ENCODE data around the gene DPH5. TPM values are rescaled to one million over a fixed set of nuclear protein-coding genes. Genes with fewer than 3 reads are reported as not detected.

DPH5 gene
- total and polyA plus RNA-seq, 10 of the 15 experiments (the other 5 are each of a cell fraction or from before 2014, with no cell fraction given) = 44.1 to 95.7 (median 66.4) TPM

DNA sequence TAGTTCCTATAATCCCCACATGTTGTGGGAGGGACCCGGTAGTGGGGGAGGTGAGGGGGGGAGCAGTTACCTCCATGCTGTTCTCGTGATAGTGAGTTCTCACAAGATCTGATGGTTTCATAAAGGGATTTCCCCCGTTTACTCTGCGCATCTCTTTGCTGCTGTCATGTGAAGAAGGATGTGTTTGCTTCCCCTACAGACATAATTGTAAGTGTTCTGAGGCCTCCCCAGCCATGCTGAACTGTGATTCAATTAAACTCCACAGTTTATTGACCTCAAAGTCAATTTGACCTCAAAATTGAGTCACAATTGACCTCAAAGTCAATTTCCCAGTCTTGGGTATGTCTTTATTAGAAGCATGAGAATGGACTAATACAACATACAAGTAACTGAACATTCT lies 19.7 kb downstream of the DPH5 start:
- ChIA-PET POLR2A (no interaction called here), SMC1A (ENCODE audit: uncharacterized antibody, unreplicated experiment) (interaction anchor here (0.9 to 1.8 kb wide), 2 partner anchors 7 to 10 kb away, joined by 3 to 6 read pairs; no protein-coding TSS in a partner anchor), CTCF (interaction anchor here (1.4 kb wide), 1 partner anchor 11 kb away, joined by 3 read pairs; no protein-coding TSS in a partner anchor), RAD21 (ENCODE audit: unreplicated experiment) (no interaction called here)
- in situ Hi-C loops (cut with MboI) = no loop called here
- no peaks in the 10 kb centered on the region for H3K27me3 ChIP-seq (replicated peaks in 1 of 2; ENCODE audit: control insufficient read depth in 2 of 2, insufficient read depth in 2 of 2, low read length in 1 of 2)
- WGBS (ENCODE audit: insufficient coverage, insufficient replicate concordance, low lambda C conversion rate, missing lambda C conversion rate) = 94% methylated on average over 4 of the region's 4 CpGs
- no peaks in the 10 kb centered on the region for H4K20me1 ChIP-seq (ENCODE audit: control insufficient read depth, insufficient read depth)
- H3K4me2 ChIP-seq (ENCODE audit: control insufficient read depth, insufficient read depth) = no peak overlapping the region
- H3K4me3 ChIP-seq = no peak overlapping the region
- no peak for ATAC-seq
- TF ChIP-seq NR2F1 (conservative IDR thresholded peaks at IDR 0.05) (no peak), MXI1 (IDR thresholded peaks at IDR 0.05; ENCODE audit: low read depth, low read length) (no peak), EZH2 (IDR thresholded peaks at IDR 0.05; ENCODE audit: borderline replicate concordance, control insufficient read depth, low read depth, low read length) (no peak)
- no peak overlapping the region for H3K9ac ChIP-seq (ENCODE audit: control insufficient read depth, insufficient read depth, low read length)
- H3K79me2 ChIP-seq (ENCODE audit: control insufficient read depth, insufficient read depth, low read length) = no peaks in the 10 kb centered on the region
- no peak overlapping the region for H2AFZ ChIP-seq (ENCODE audit: control insufficient read depth, low read depth, low read length)
- BruUV-seq (replicated peaks) = no TSS peak
- intact Hi-C loops (cut with micrococcal nuclease; ENCODE audit: unreplicated experiment) = loop anchor here (5.0 kb wide), 1 partner anchor 281 kb away; no protein-coding TSS in a partner anchor
- H3K27ac ChIP-seq (ENCODE audit: control insufficient read depth, insufficient read depth) = no peak overlapping the region
- H3K9me3 ChIP-seq (replicated peaks; ENCODE audit: control insufficient read depth, insufficient read depth, low read length) = no peaks in the 10 kb centered on the region; the same call in 2 of the 3 replicates
- H3K36me3 ChIP-seq (ENCODE audit: control insufficient read depth in 2 of 2, insufficient read depth in 2 of 2, low read length in 1 of 2) = peaks cover 0 to 5% of the 10 kb centered on the region in 2 experiments; a peak in 1 of 4 replicates
- peaks cover 11% of the 10 kb centered on the region; the same call in 1 of the 2 replicates for H3K4me1 ChIP-seq (ENCODE audit: control insufficient read depth, insufficient read depth, low read length)
- no peak for FAIRE-seq
- DNase-seq (ENCODE audit: low read depth, low spot score) = no peak

DNA sequence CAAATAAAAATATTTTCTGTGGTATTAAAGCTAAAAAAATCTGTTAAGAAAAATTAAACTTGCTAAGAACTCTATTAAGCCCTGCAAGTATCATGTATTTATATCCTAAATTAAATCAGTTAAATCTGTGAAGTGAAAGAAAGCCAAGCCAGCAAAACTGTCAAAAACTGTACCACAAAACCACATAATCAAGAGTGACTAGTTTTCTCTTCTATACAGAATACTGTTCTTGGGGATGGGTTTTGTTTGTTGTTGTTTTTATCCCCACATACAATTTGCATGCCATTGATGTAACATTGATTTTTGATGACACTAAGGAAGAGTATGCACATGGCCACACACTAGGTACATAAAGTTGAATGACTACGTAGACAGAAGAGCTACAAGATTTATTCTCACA lies 20.4 kb downstream of the DPH5 start:
- ATAC-seq = no peak
- FAIRE-seq = no peak
- H3K36me3 ChIP-seq (ENCODE audit: control insufficient read depth in 2 of 2, insufficient read depth in 2 of 2, low read length in 1 of 2) = peaks cover 0 to 5% of the 10 kb centered on the region in 2 experiments; a peak in 1 of 4 replicates
- no peak overlapping the region for H2AFZ ChIP-seq (ENCODE audit: control insufficient read depth, low read depth, low read length)
- ChIA-PET CTCF (interaction anchor here (1.2 to 1.3 kb wide), 2 partner anchors 12 to 233 kb away, joined by 3 read pairs; no protein-coding TSS in a partner anchor), SMC1A (ENCODE audit: uncharacterized antibody, unreplicated experiment) (interaction anchor here (1.3 to 2.5 kb wide), 3 partner anchors 8 to 19 kb away, joined by 3 to 8 read pairs (median 6); no protein-coding TSS in a partner anchor), RAD21 (ENCODE audit: unreplicated experiment) (interaction anchor here (1.0 to 1.2 kb wide), 2 partner anchors 17 to 284 kb away, joined by 3 read pairs; no protein-coding TSS in a partner anchor), POLR2A (no interaction called here)
- H3K27me3 ChIP-seq (replicated peaks in 1 of 2; ENCODE audit: control insufficient read depth in 2 of 2, insufficient read depth in 2 of 2, low read length in 1 of 2) = no peaks in the 10 kb centered on the region
- peak; percentile 41 for TF ChIP-seq RUNX3 (IDR thresholded peaks at IDR 0.05; ENCODE audit: low read length)
- TF ChIP-seq GABPA (IDR thresholded peaks at IDR 0.05; ENCODE audit: low read depth) = no peak
- TF ChIP-seq MTA3 (IDR thresholded peaks at IDR 0.05; ENCODE audit: borderline replicate concordance, low read length) = no peak
- in situ Hi-C loops (cut with MboI) (no loop called here), intact Hi-C loops (cut with micrococcal nuclease; ENCODE audit: unreplicated experiment) (loop anchor here (5.0 kb wide), 1 partner anchor 282 kb away; no protein-coding TSS in a partner anchor)
- H4K20me1 ChIP-seq (ENCODE audit: control insufficient read depth, insufficient read depth) = no peaks in the 10 kb centered on the region
- WGBS (ENCODE audit: insufficient coverage, insufficient replicate concordance, low lambda C conversion rate, missing lambda C conversion rate) = 100% methylated on average over 1 of the region's 1 CpG
- no peak overlapping the region for H3K4me2 ChIP-seq (ENCODE audit: control insufficient read depth, insufficient read depth)
- no peak for DNase-seq (ENCODE audit: low read depth, low spot score)
- H3K9me3 ChIP-seq (replicated peaks; ENCODE audit: control insufficient read depth, insufficient read depth, low read length) = no peaks in the 10 kb centered on the region; the same call in 2 of the 3 replicates
- peaks cover 11% of the 10 kb centered on the region; the same call in 1 of the 2 replicates for H3K4me1 ChIP-seq (ENCODE audit: control insufficient read depth, insufficient read depth, low read length)
- no peaks in the 10 kb centered on the region for H3K79me2 ChIP-seq (ENCODE audit: control insufficient read depth, insufficient read depth, low read length)
- BruUV-seq (replicated peaks) = no TSS peak
- no peak overlapping the region for H3K4me3 ChIP-seq
- H3K27ac ChIP-seq (ENCODE audit: control insufficient read depth, insufficient read depth) = no peak overlapping the region
- no peak overlapping the region for H3K9ac ChIP-seq (ENCODE audit: control insufficient read depth, insufficient read depth, low read length)

Data from GM12878 (cell line).